H1 (cell line): ENCODE data around the gene SGCD. TPM values are rescaled to one million over a fixed set of nuclear protein-coding genes. Genes with fewer than 3 reads are reported as not detected.

Experiments
- CTCF ChIA-PET: fragments of 300-600 bp; sonication (Branson Sonifier 250); formaldehyde crosslinking; loops from one replicate; lab custom pipeline; 2021; ENCODE audit not compliant: partially characterized antibody; lab: Charles Lee
- POLR2A ChIA-PET: fragments of 300-600 bp; sonication (Branson Sonifier 250); formaldehyde crosslinking; loops from one replicate; lab custom pipeline; 2021; ENCODE audit warnings: inconsistent platforms; ENCODE audit not compliant: partially characterized antibody; lab: Charles Lee
- DNase-seq, 2 experiments: peaks; one replicate each; pipeline versions ENCODE4 v3.0.0 to v3.0.0-alpha.2; 2010 to 2022; ENCODE audit warnings: low spot score in 2 of 2, low read depth in 1 of 2, mixed read lengths in 1 of 2
- FAIRE-seq: peaks from 2 replicates; lab custom pipeline; 2011; peaks lifted over from hg19 to GRCh38; lab: Jason Lieb, UNC
- H2AFZ ChIP-seq: 2 replicates; pipeline ENCODE4 v1.8.1; 2012; ENCODE audit warnings: low read length, inconsistent platforms
- H2AK5ac ChIP-seq: 2 replicates; pipeline ENCODE4 v1.6.1; 2013; ENCODE audit warnings: low read depth, low read length
- H2BK120ac ChIP-seq: replicated peaks from 2 replicates; pipeline ENCODE3; 2013; ENCODE audit warnings: low read depth, low read length, inconsistent platforms
- H2BK12ac ChIP-seq: 2 replicates; pipeline ENCODE4 v1.6.1; 2013; ENCODE audit warnings: low read depth, low read length
- H2BK15ac ChIP-seq: 2 replicates; pipeline ENCODE4 v1.6.1; 2013; ENCODE audit warnings: low read length
- H2BK20ac ChIP-seq: 2 replicates; pipeline ENCODE4 v1.6.1; 2013; ENCODE audit warnings: low read length
- H2BK5ac ChIP-seq: 2 replicates; pipeline ENCODE4 v1.6.1; 2013; ENCODE audit warnings: low read depth, low read length
- H3K14ac ChIP-seq: 2 replicates; pipeline ENCODE4 v1.6.1; 2013; ENCODE audit warnings: inconsistent platforms; ENCODE audit not compliant: insufficient read length
- H3K18ac ChIP-seq: 2 replicates; pipeline ENCODE4 v1.6.1; 2013; ENCODE audit warnings: low read length; ENCODE audit errors: extremely low read depth
- H3K23ac ChIP-seq: 2 replicates; pipeline ENCODE4 v1.6.1; 2013; ENCODE audit warnings: inconsistent platforms; ENCODE audit not compliant: insufficient read length
- H3K23me2 ChIP-seq: 2 replicates; pipeline ENCODE4 v1.6.1; 2013; ENCODE audit warnings: low read depth, low read length
- H3K27ac ChIP-seq: 2 replicates; pipeline ENCODE4 v1.6.1; 2011; ENCODE audit warnings: low read depth, low read length, inconsistent platforms
- H3K27me3 ChIP-seq, 4 experiments: replicated peaks in 1 of 4; 1 replicate in 1 of 4; 2 replicates in 3 of 4; pipeline versions ENCODE4 v1.6.1 to v1.8.1; 2011 to 2013; ENCODE audit warnings: low read length in 3 of 4, mild to moderate bottlenecking in 3 of 4, inconsistent platforms in 2 of 4, mixed read lengths in 2 of 4, moderate library complexity in 1 of 4; ENCODE audit not compliant: control insufficient read depth in 3 of 4, insufficient read depth in 3 of 4; ENCODE audit errors: extremely low read depth in 1 of 4
- H3K36me3 ChIP-seq, 4 experiments: 2 replicates each; pipeline versions ENCODE4 v1.6.1 to v1.8.1; 2011 to 2013; ENCODE audit warnings: mild to moderate bottlenecking in 4 of 4, low read length in 3 of 4, moderate library complexity in 2 of 4, control low read depth in 1 of 4, inconsistent platforms in 1 of 4; ENCODE audit not compliant: insufficient read depth in 4 of 4, control insufficient read depth in 2 of 4
- H3K4ac ChIP-seq: replicated peaks from 2 replicates; pipeline ENCODE3; 2013; ENCODE audit warnings: low read length, low read depth, mixed read lengths, inconsistent platforms; ENCODE audit not compliant: insufficient read length
- H3K4me1 ChIP-seq, 4 experiments: replicated peaks in 1 of 4; 1 replicate in 1 of 4; 2 replicates in 3 of 4; pipeline versions ENCODE4 v1.6.1 to v1.8.1; 2011 to 2013; ENCODE audit warnings: low read length in 3 of 4, inconsistent platforms in 2 of 4, mixed read lengths in 1 of 4; ENCODE audit not compliant: insufficient read depth in 4 of 4, control insufficient read depth in 3 of 4
- H3K4me2 ChIP-seq, 2 experiments: 2 replicates each; pipeline versions ENCODE4 v1.6.1 to v1.8.1; 2011 to 2013; ENCODE audit warnings: low read depth in 2 of 2, low read length in 2 of 2, control low read depth in 1 of 2, inconsistent platforms in 1 of 2, mild to moderate bottlenecking in 1 of 2; ENCODE audit not compliant: insufficient read depth in 1 of 2
- H3K4me3 ChIP-seq, 4 experiments: fragments of 200-600, 300-600 bp in 1 of 4; sonication (generic), shearing (Covaris generic), sonication (Bioruptor Twin) in 1 of 4; 2 replicates each; pipeline versions ENCODE4 v1.5.1 to v1.8.1; 2011 to 2016; ENCODE audit warnings: low read length in 4 of 4, low read depth in 3 of 4, control low read depth in 2 of 4, inconsistent platforms in 2 of 4, mild to moderate bottlenecking in 2 of 4, mixed read lengths in 1 of 4, moderate library complexity in 1 of 4; ENCODE audit not compliant: insufficient read depth in 2 of 4; ENCODE audit errors: extremely low read depth in 1 of 4
- H3K56ac ChIP-seq: replicated peaks from 2 replicates; pipeline ENCODE3; 2013; ENCODE audit warnings: low read depth, mild to moderate bottlenecking, mixed read lengths, low read length, inconsistent platforms; ENCODE audit not compliant: insufficient read length
- H3K79me1 ChIP-seq: 2 replicates; pipeline ENCODE4 v1.6.1; 2013; ENCODE audit warnings: low read depth, low read length, control low read depth
- H3K79me2 ChIP-seq, 2 experiments: 2 replicates each; pipeline versions ENCODE4 v1.6.1 to v1.8.1; 2012 to 2013; ENCODE audit warnings: low read length in 2 of 2, mild to moderate bottlenecking in 2 of 2, inconsistent platforms in 1 of 2; ENCODE audit not compliant: insufficient read depth in 2 of 2, control insufficient read depth in 1 of 2
- H3K9ac ChIP-seq, 4 experiments: replicated peaks in 1 of 4; 1 replicate in 1 of 4; 2 replicates in 3 of 4; pipeline versions ENCODE4 v1.6.1 to v1.8.1; 2011 to 2013; ENCODE audit warnings: low read depth in 3 of 4, low read length in 3 of 4, control low read depth in 2 of 4, mild to moderate bottlenecking in 2 of 4, moderate library complexity in 2 of 4, inconsistent platforms in 1 of 4; ENCODE audit errors: extremely low read depth in 1 of 4
- H3K9me3 ChIP-seq, 2 experiments: 2 replicates each; pipeline versions ENCODE4 v1.6.1 to v1.8.1; 2012 to 2013; ENCODE audit warnings: mild to moderate bottlenecking in 2 of 2, moderate library complexity in 2 of 2, control low read depth in 1 of 2, inconsistent platforms in 1 of 2, low read depth in 1 of 2, low read length in 1 of 2, mixed read lengths in 1 of 2; ENCODE audit not compliant: insufficient read depth in 2 of 2
- H4K20me1 ChIP-seq, 2 experiments: replicated peaks in 1 of 2; 2 replicates each; pipeline versions ENCODE3 to v1.8.1; 2011 to 2013; ENCODE audit warnings: inconsistent platforms in 2 of 2, low read length in 2 of 2, mild to moderate bottlenecking in 1 of 2; ENCODE audit not compliant: insufficient read depth in 2 of 2, control insufficient read depth in 1 of 2
- H4K5ac ChIP-seq: 2 replicates; pipeline ENCODE4 v1.6.1; 2013; ENCODE audit warnings: low read length, low read depth, mixed read lengths, inconsistent platforms; ENCODE audit not compliant: insufficient read length
- H4K8ac ChIP-seq: 2 replicates; pipeline ENCODE4 v1.8.0; 2013; ENCODE audit warnings: mild to moderate bottlenecking, moderate library complexity, low read length, inconsistent platforms; ENCODE audit not compliant: insufficient read depth; ENCODE audit errors: extremely low read depth
- H4K91ac ChIP-seq: replicated peaks from 2 replicates; pipeline ENCODE3; 2013; ENCODE audit warnings: low read length, mixed read lengths, inconsistent platforms; ENCODE audit not compliant: insufficient read length
- BACH1 ChIP-seq: IDR thresholded peaks from 2 replicates; pipeline ENCODE4 v1.6.1; 2012; ENCODE audit warnings: low read length, improper control_type of control experiment
- CTCF ChIP-seq, 3 experiments: IDR thresholded peaks; 1 replicate in 2 of 3; 2 replicates in 1 of 3; pipeline versions ENCODE4 v1.5.1 to v1.6.1; 2011; ENCODE audit warnings: low read length in 3 of 3, mild to moderate bottlenecking in 3 of 3, inconsistent platforms in 2 of 3, low read depth in 1 of 3, moderate library complexity in 1 of 3; ENCODE audit not compliant: insufficient read depth in 1 of 3; ENCODE audit errors: control extremely low read depth in 1 of 3
- NRF1 ChIP-seq: IDR thresholded peaks from 2 replicates; pipeline ENCODE4 v1.6.1; 2011; ENCODE audit warnings: mild to moderate bottlenecking, low read depth, low read length, improper control_type of control experiment
- RAD21 ChIP-seq, 2 experiments: IDR thresholded peaks in 1 of 2; conservative IDR thresholded peaks in 1 of 2; 2 replicates each; pipeline ENCODE4 v1.6.1; 2011; ENCODE audit warnings: low read depth in 2 of 2, low read length in 2 of 2, improper control_type of control experiment in 1 of 2, inconsistent platforms in 1 of 2, mild to moderate bottlenecking in 1 of 2, moderate library complexity in 1 of 2
- WGBS, 2 experiments: shearing (Covaris generic) in 1 of 2; methylation state at CpG; one replicate each; pipeline versions ENCODE4 v1.1.6 to v1.1.7; 2013 to 2015; ENCODE audit warnings: low lambda C conversion rate in 2 of 2, mixed read lengths in 2 of 2, inconsistent platforms in 1 of 2, low coverage in 1 of 2, missing lambda C conversion rate in 1 of 2; ENCODE audit not compliant: insufficient replicate concordance in 2 of 2, insufficient coverage in 1 of 2, insufficient read length in 1 of 2; ENCODE audit errors: extremely low coverage in 1 of 2, missing lambda C conversion rate in 1 of 2; 5-methylcytosine and 5-hydroxymethylcytosine counted together
- polyA plus RNA-seq, 7 experiments: library from polyadenylated mRNA; depleted of rRNA in 3 of 7; stranded (reverse) in 5 of 7; unstranded in 2 of 7; fragments of >200 nt in 5 of 7; fragments of 200-250 nt in 2 of 7; gene quantifications; 1 replicate in 5 of 7; 2 replicates in 1 of 7; 4 replicates in 1 of 7; pipeline versions ENCODE4 v1.2.1 to v1.2.3, GENCODE V29; 2011 to 2013; ENCODE audit warnings: missing spikeins in 2 of 7, mixed read lengths in 2 of 7
- total RNA-seq: library from RNA; stranded (reverse); fragmentation: NEBNext Ultra II Directional; extraction: Animal tissue kit (Norgen Biotek cat#: 25700); gene quantifications from 2 replicates; pipeline ENCODE4 v1.2.1, GENCODE V29; 2021

The SGCD gene
- total and polyA plus RNA-seq, 2 of the 8 experiments (the other 6 are each of a cell fraction or from before 2014, with no cell fraction given), result 0.04 to 0.08 TPM

DNA sequence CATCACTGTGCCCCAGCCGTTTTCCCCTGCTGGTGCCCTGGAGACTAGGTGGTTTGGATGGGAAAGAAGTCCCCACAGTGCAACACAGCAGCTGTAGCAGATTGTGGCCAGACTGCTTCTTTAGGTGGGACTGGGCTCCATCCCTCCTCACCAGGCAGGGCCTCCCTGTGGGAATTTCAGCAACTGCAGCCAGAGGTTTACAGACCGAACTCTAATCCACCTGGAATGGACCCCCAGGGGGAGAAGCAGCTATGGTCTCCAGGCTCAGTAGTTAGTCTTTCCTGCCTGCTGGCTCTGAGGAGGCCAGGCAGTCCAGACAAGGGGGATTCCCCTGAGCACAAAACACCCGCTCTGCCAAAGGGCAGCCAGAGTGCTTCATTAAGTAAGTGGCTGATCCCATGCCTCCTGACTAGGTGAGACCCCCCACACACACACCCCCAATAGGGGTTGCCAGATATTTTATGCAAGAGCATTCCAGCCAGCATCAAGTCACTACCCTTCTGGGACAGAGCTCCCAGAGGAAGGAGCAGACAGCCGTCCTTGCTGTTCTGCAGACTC is 188.9 kb downstream of the SGCD start:
- H3K36me3 ChIP-seq, result no peaks in the 10 kb centered on the region
- no peaks in the 10 kb centered on the region for H3K79me1 ChIP-seq
- no peaks in the 10 kb centered on the region for H3K23me2 ChIP-seq
- ChIA-PET POLR2A (no interaction called here), CTCF (interaction anchor here (0.8 kb wide), 1 partner anchor 28 kb away, joined by 3 read pairs; no protein-coding TSS in a partner anchor)
- no peaks in the 10 kb centered on the region for H3K4me1 ChIP-seq
- no peak for DNase-seq
- H3K14ac ChIP-seq, result no peak overlapping the region
- no peak overlapping the region for H4K5ac ChIP-seq
- H3K27me3 ChIP-seq, result no peaks in the 10 kb centered on the region
- H2BK20ac ChIP-seq, result no peak overlapping the region
- H2BK15ac ChIP-seq, result no peak overlapping the region
- no peak overlapping the region for H3K27ac ChIP-seq
- no peaks in the 10 kb centered on the region for H3K79me2 ChIP-seq
- no peak overlapping the region for H2AFZ ChIP-seq
- no peak overlapping the region; the same call in 1 of the 2 replicates for H2BK5ac ChIP-seq
- WGBS, 2 experiments, result 89% methylated on average over 4 of the region's 4 CpGs; no CpG with 5 or more reads in 1 of the 2 experiments
- H4K20me1 ChIP-seq, result no peaks in the 10 kb centered on the region
- no peak overlapping the region for H3K9ac ChIP-seq
- H3K4me3 ChIP-seq, result no peak overlapping the region
- peaks cover 0 to 5% of the 10 kb centered on the region in 2 experiments; a peak in 1 of 4 replicates for H3K9me3 ChIP-seq
- H2AK5ac ChIP-seq, result no peak overlapping the region
- H3K4ac ChIP-seq, result no peak overlapping the region
- no peak overlapping the region for H3K4me2 ChIP-seq
- no peak overlapping the region for H3K18ac ChIP-seq
- H3K23ac ChIP-seq, result no peak overlapping the region
- no peak overlapping the region for H3K56ac ChIP-seq
- no peak overlapping the region for H2BK12ac ChIP-seq
- H2BK120ac ChIP-seq, result no peak overlapping the region
- FAIRE-seq, result no peak
- no peak overlapping the region for H4K91ac ChIP-seq
- peak in 1 of 2 experiments; percentile 15; a peak in 2 of 4 replicates for TF ChIP-seq RAD21 (IDR thresholded peaks at IDR 0.05 in 1 of 2, conservative IDR thresholded peaks at IDR 0.05 in 1 of 2; ENCODE audit: low read depth in 2 of 2, low read length in 2 of 2)
- peak in 2 of 3 experiments; percentile 3 to 25; a peak in 2 of 4 replicates for TF ChIP-seq CTCF (IDR thresholded peaks at IDR 0.05; ENCODE audit: control extremely low read depth in 1 of 3, insufficient read depth in 1 of 3, low read depth in 1 of 3, low read length in 3 of 3)
- no peak for TF ChIP-seq NRF1
- no peak for TF ChIP-seq BACH1
- no peak overlapping the region for H4K8ac ChIP-seq
